AG20443 (cell line): ENCODE results near the gene ADAMTS2.

Source experiments
- DNase-seq: peaks from one replicate; pipeline ENCODE4 v3.0.0; 2012; ENCODE audit warnings: low spot score, mixed read lengths

ADAMTS2 gene

GRCh38 chr5:179254638-179255271, 90.5 kb downstream of the ADAMTS2 start:
- no peak for DNase-seq

- no peak for DNase-seq
Measured at GRCh38 chr5:179253730-179254129, 91.5 kb downstream of the ADAMTS2 start.

GRCh38 chr5:179251276-179251969, 93.8 kb downstream of the ADAMTS2 start:
- no peak for DNase-seq

GRCh38 chr5:179250561-179251225, 94.6 kb downstream of the ADAMTS2 start:
- DNase-seq = no peak

GRCh38 chr5:179246227-179246626, 99.0 kb downstream of the ADAMTS2 start:
- no peak for DNase-seq

- DNase-seq = no peak
Measured at GRCh38 chr5:179245031-179245430, 100.2 kb downstream of the ADAMTS2 start.

- DNase-seq = no peak
Measured at GRCh38 chr5:179244044-179244443, 101.2 kb downstream of the ADAMTS2 start.

- peak; percentile 75 for DNase-seq
Measured at GRCh38 chr5:179243333-179243732, 101.9 kb downstream of the ADAMTS2 start.

- DNase-seq = no peak
Measured at GRCh38 chr5:179242676-179243075, 102.6 kb downstream of the ADAMTS2 start.

GRCh38 chr5:179241764-179242370, 103.4 kb downstream of the ADAMTS2 start:
- no peak for DNase-seq

- peak; percentile 71 for DNase-seq
Measured at GRCh38 chr5:179241175-179241574, 104.1 kb downstream of the ADAMTS2 start.

- DNase-seq = no peak
Measured at GRCh38 chr5:179240561-179240960, 104.7 kb downstream of the ADAMTS2 start.

GRCh38 chr5:179239256-179240135, 105.8 kb downstream of the ADAMTS2 start:
- DNase-seq = no peak

- no peak for DNase-seq
Measured at GRCh38 chr5:179238628-179238970, 106.7 kb downstream of the ADAMTS2 start.

GRCh38 chr5:179237770-179238627, 107.3 kb downstream of the ADAMTS2 start:
- DNase-seq = no peak

- peak; percentile 17 for DNase-seq
Measured at GRCh38 chr5:179235416-179236400, 109.6 kb downstream of the ADAMTS2 start.

GRCh38 chr5:179234563-179235135, 110.6 kb downstream of the ADAMTS2 start:
- DNase-seq = no peak

GRCh38 chr5:179233909-179234562, 111.2 kb downstream of the ADAMTS2 start:
- no peak for DNase-seq
